Upper lobe of left lung (tissue), 6 donors: ENCODE measurements around the gene PLEKHA1. TPM values are rescaled to one million over a fixed set of nuclear protein-coding genes. Genes with fewer than 3 reads are reported as not detected.

Experiments used
- ATAC-seq, 2 donors: fragments of 200-7000 bp; cut with Tn5 transposase; one replicate each; pipeline ENCODE4 v1.9.1; 2022; ENCODE audit warnings: mild to moderate bottlenecking in 2 of 2, moderate library complexity in 2 of 2; ENCODE audit not compliant: low FRiP score in 2 of 2
- DNase-seq, 2 donors: peaks; one replicate each; pipeline ENCODE4 v3.0.0-alpha.2; 2019 to 2020
- H3K27ac ChIP-seq, 4 donors: fragments of 200-600 bp; sonication (generic); one replicate each; pipeline ENCODE4 v1.5.1; 2016 to 2019
- H3K27me3 ChIP-seq, 4 donors: fragments of 200-600 bp; sonication (generic); one replicate each; pipeline ENCODE4 v1.5.1; 2017 to 2019
- H3K36me3 ChIP-seq, 4 donors: fragments of 200-600 bp; sonication (generic); one replicate each; pipeline ENCODE4 v1.5.1; 2016 to 2019
- H3K4me1 ChIP-seq, 4 donors: fragments of 200-600 bp; sonication (generic); one replicate each; pipeline ENCODE4 v1.5.1; 2018 to 2019
- H3K4me3 ChIP-seq, 4 donors: fragments of 200-600 bp; sonication (generic); one replicate each; pipeline ENCODE4 v1.5.1; 2017 to 2019; ENCODE audit warnings: mild to moderate bottlenecking in 2 of 4, moderate library complexity in 1 of 4
- H3K9me3 ChIP-seq, 4 donors: fragments of 200-600 bp; sonication (generic); one replicate each; pipeline ENCODE4 v1.5.1; 2018 to 2019
- CTCF ChIP-seq, 6 experiments: fragments of 450-650 bp in 4 of 6; fragments of 200-600 bp in 2 of 6; sonication (generic) in 2 of 6; IDR thresholded peaks; one replicate each; pipeline ENCODE4 v1.5.1; 2016 to 2019; ENCODE audit warnings: antibody characterized with exemption in 6 of 6
- EP300 ChIP-seq, 4 donors: sonication (generic); formaldehyde crosslinking; IDR thresholded peaks; one replicate each; pipeline ENCODE4 v1.5.1; 2017; ENCODE audit warnings: antibody characterized with exemption in 4 of 4, control low read depth in 2 of 4
- POLR2A ChIP-seq, 4 donors: fragments of 450-650 bp; IDR thresholded peaks; one replicate each; pipeline ENCODE4 v1.5.1; 2016 to 2017; ENCODE audit warnings: antibody characterized with exemption in 4 of 4, mild to moderate bottlenecking in 2 of 4
- POLR2AphosphoS5 ChIP-seq, 2 donors: sonication (generic); formaldehyde crosslinking; IDR thresholded peaks; one replicate each; pipeline ENCODE4 v1.5.1; 2017; ENCODE audit warnings: antibody characterized with exemption in 2 of 2
- WGBS, 2 donors: methylation state at CpG; one replicate each; pipeline ENCODE4 v1.1.5; 2017 to 2018; 5-methylcytosine and 5-hydroxymethylcytosine counted together
- total RNA-seq, 6 donors: library from RNA; depleted of rRNA in 4 of 6; stranded (reverse); fragments of >200 nt in 4 of 6; gene quantifications; one replicate each; pipeline versions ENCODE4 v1.1.0 to v1.2.1, GENCODE V29; 2016 to 2021
- donor health status: DM: no; HTN: no; CAD: no; lungs with moderate emphysema.
- donor health status: DM: no; HTN: yes; CAD: no; lungs with severe emphysema.

Gene PLEKHA1
- total RNA-seq, 6 donors from 2014 or later = 29.5 to 78.4 (median 43.7) TPM

- no peak for TF ChIP-seq POLR2A (IDR thresholded peaks at IDR 0.05)
- no peak for TF ChIP-seq CTCF (IDR thresholded peaks at IDR 0.05)
- no peak for TF ChIP-seq POLR2AphosphoS5 (IDR thresholded peaks at IDR 0.05)
- TF ChIP-seq EP300 (IDR thresholded peaks at IDR 0.05) = no peak
- 83 to 87% methylated on average over 3 to 15 of the region's 16 CpGs for WGBS, 2 donors
- H3K9me3 ChIP-seq = no peaks in the 10 kb centered on the region
- no peaks in the 10 kb centered on the region for H3K36me3 ChIP-seq
- H3K4me3 ChIP-seq = no peak overlapping the region
- H3K27ac ChIP-seq = no peak overlapping the region
- DNase-seq (no peak), ATAC-seq (no peak)
- no peaks in the 10 kb centered on the region for H3K4me1 ChIP-seq
- H3K27me3 ChIP-seq = no peaks in the 10 kb centered on the region
Measured at GRCh38 chr10:122327237-122328206, 47.0 kb upstream of the PLEKHA1 start.

GRCh38 chr10:122328676-122329075 is 45.8 kb upstream of the PLEKHA1 start:
- peak in 1 of 2 donors; percentile 40 for ATAC-seq
- H3K4me1 ChIP-seq = no peaks in the 10 kb centered on the region
- 53 to 64% methylated on average over 9 of the region's 9 CpGs for WGBS, 2 donors
- TF ChIP-seq POLR2AphosphoS5 (IDR thresholded peaks at IDR 0.05) = no peak
- TF ChIP-seq POLR2A (IDR thresholded peaks at IDR 0.05) = no peak
- no peak for TF ChIP-seq CTCF (IDR thresholded peaks at IDR 0.05)
- TF ChIP-seq EP300 (IDR thresholded peaks at IDR 0.05) = no peak
- no peak for DNase-seq
- H3K9me3 ChIP-seq = no peaks in the 10 kb centered on the region
- no peak overlapping the region for H3K4me3 ChIP-seq
- no peaks in the 10 kb centered on the region for H3K27me3 ChIP-seq
- no peaks in the 10 kb centered on the region for H3K36me3 ChIP-seq
- no peak overlapping the region for H3K27ac ChIP-seq

- H3K4me1 ChIP-seq = no peaks in the 10 kb centered on the region
- TF ChIP-seq POLR2AphosphoS5 (IDR thresholded peaks at IDR 0.05) = no peak
- TF ChIP-seq CTCF (IDR thresholded peaks at IDR 0.05) = no peak
- no peak for TF ChIP-seq POLR2A (IDR thresholded peaks at IDR 0.05)
- TF ChIP-seq EP300 (IDR thresholded peaks at IDR 0.05) = no peak
- WGBS, 2 donors = 75 to 78% methylated on average over 13 of the region's 13 CpGs
- H3K9me3 ChIP-seq = no peaks in the 10 kb centered on the region
- no peak for ATAC-seq
- no peak for DNase-seq
- no peak overlapping the region for H3K27ac ChIP-seq
- no peaks in the 10 kb centered on the region for H3K27me3 ChIP-seq
- H3K36me3 ChIP-seq = no peaks in the 10 kb centered on the region
- H3K4me3 ChIP-seq = no peak overlapping the region
Measured at GRCh38 chr10:122329416-122329815, 45.1 kb upstream of the PLEKHA1 start.

- WGBS, 2 donors = 90% methylated on average over 7 of the region's 7 CpGs
- Histone ChIP-seq H3K27me3 (no peaks in the 10 kb centered on the region), H3K27ac (no peak overlapping the region), H3K36me3 (no peaks in the 10 kb centered on the region), H3K4me3 (no peak overlapping the region), H3K4me1 (no peaks in the 10 kb centered on the region), H3K9me3 (no peaks in the 10 kb centered on the region)
- no peak for TF ChIP-seq EP300 (IDR thresholded peaks at IDR 0.05)
- TF ChIP-seq CTCF (IDR thresholded peaks at IDR 0.05) = no peak
- no peak for TF ChIP-seq POLR2AphosphoS5 (IDR thresholded peaks at IDR 0.05)
- TF ChIP-seq POLR2A (IDR thresholded peaks at IDR 0.05) = no peak
- DNase-seq (no peak), ATAC-seq (no peak)
Measured at GRCh38 chr10:122331100-122331499, 43.4 kb upstream of the PLEKHA1 start.
